H1 (cell line): ENCODE results near the gene CYTIP. TPM values are rescaled to one million over a fixed set of nuclear protein-coding genes. Genes with fewer than 3 reads are reported as not detected.

Experiments used
- CTCF ChIA-PET: fragments of 300-600 bp; sonication (Branson Sonifier 250); formaldehyde crosslinking; loops from one replicate; lab custom pipeline; 2021; ENCODE audit not compliant: partially characterized antibody; lab: Charles Lee
- POLR2A ChIA-PET: fragments of 300-600 bp; sonication (Branson Sonifier 250); formaldehyde crosslinking; loops from one replicate; lab custom pipeline; 2021; ENCODE audit warnings: inconsistent platforms; ENCODE audit not compliant: partially characterized antibody; lab: Charles Lee
- DNase-seq, 2 experiments: peaks; one replicate each; pipeline versions ENCODE4 v3.0.0 to v3.0.0-alpha.2; 2010 to 2022; ENCODE audit warnings: low spot score in 2 of 2, low read depth in 1 of 2, mixed read lengths in 1 of 2
- FAIRE-seq: peaks from 2 replicates; lab custom pipeline; 2011; peaks lifted over from hg19 to GRCh38; lab: Jason Lieb, UNC
- H2AFZ ChIP-seq: 2 replicates; pipeline ENCODE4 v1.8.1; 2012; ENCODE audit warnings: low read length, inconsistent platforms
- H2AK5ac ChIP-seq: 2 replicates; pipeline ENCODE4 v1.6.1; 2013; ENCODE audit warnings: low read depth, low read length
- H2BK120ac ChIP-seq: replicated peaks from 2 replicates; pipeline ENCODE3; 2013; ENCODE audit warnings: low read depth, low read length, inconsistent platforms
- H2BK12ac ChIP-seq: 2 replicates; pipeline ENCODE4 v1.6.1; 2013; ENCODE audit warnings: low read depth, low read length
- H2BK15ac ChIP-seq: 2 replicates; pipeline ENCODE4 v1.6.1; 2013; ENCODE audit warnings: low read length
- H2BK20ac ChIP-seq: 2 replicates; pipeline ENCODE4 v1.6.1; 2013; ENCODE audit warnings: low read length
- H2BK5ac ChIP-seq: 2 replicates; pipeline ENCODE4 v1.6.1; 2013; ENCODE audit warnings: low read depth, low read length
- H3K14ac ChIP-seq: 2 replicates; pipeline ENCODE4 v1.6.1; 2013; ENCODE audit warnings: inconsistent platforms; ENCODE audit not compliant: insufficient read length
- H3K18ac ChIP-seq: 2 replicates; pipeline ENCODE4 v1.6.1; 2013; ENCODE audit warnings: low read length; ENCODE audit errors: extremely low read depth
- H3K23ac ChIP-seq: 2 replicates; pipeline ENCODE4 v1.6.1; 2013; ENCODE audit warnings: inconsistent platforms; ENCODE audit not compliant: insufficient read length
- H3K23me2 ChIP-seq: 2 replicates; pipeline ENCODE4 v1.6.1; 2013; ENCODE audit warnings: low read depth, low read length
- H3K27ac ChIP-seq: 2 replicates; pipeline ENCODE4 v1.6.1; 2011; ENCODE audit warnings: low read depth, low read length, inconsistent platforms
- H3K27me3 ChIP-seq, 4 experiments: replicated peaks in 1 of 4; 1 replicate in 1 of 4; 2 replicates in 3 of 4; pipeline versions ENCODE4 v1.6.1 to v1.8.1; 2011 to 2013; ENCODE audit warnings: low read length in 3 of 4, mild to moderate bottlenecking in 3 of 4, inconsistent platforms in 2 of 4, mixed read lengths in 2 of 4, moderate library complexity in 1 of 4; ENCODE audit not compliant: control insufficient read depth in 3 of 4, insufficient read depth in 3 of 4; ENCODE audit errors: extremely low read depth in 1 of 4
- H3K36me3 ChIP-seq, 4 experiments: 2 replicates each; pipeline versions ENCODE4 v1.6.1 to v1.8.1; 2011 to 2013; ENCODE audit warnings: mild to moderate bottlenecking in 4 of 4, low read length in 3 of 4, moderate library complexity in 2 of 4, control low read depth in 1 of 4, inconsistent platforms in 1 of 4; ENCODE audit not compliant: insufficient read depth in 4 of 4, control insufficient read depth in 2 of 4
- H3K4ac ChIP-seq: replicated peaks from 2 replicates; pipeline ENCODE3; 2013; ENCODE audit warnings: low read length, low read depth, mixed read lengths, inconsistent platforms; ENCODE audit not compliant: insufficient read length
- H3K4me1 ChIP-seq, 4 experiments: replicated peaks in 1 of 4; 1 replicate in 1 of 4; 2 replicates in 3 of 4; pipeline versions ENCODE4 v1.6.1 to v1.8.1; 2011 to 2013; ENCODE audit warnings: low read length in 3 of 4, inconsistent platforms in 2 of 4, mixed read lengths in 1 of 4; ENCODE audit not compliant: insufficient read depth in 4 of 4, control insufficient read depth in 3 of 4
- H3K4me2 ChIP-seq, 2 experiments: 2 replicates each; pipeline versions ENCODE4 v1.6.1 to v1.8.1; 2011 to 2013; ENCODE audit warnings: low read depth in 2 of 2, low read length in 2 of 2, control low read depth in 1 of 2, inconsistent platforms in 1 of 2, mild to moderate bottlenecking in 1 of 2; ENCODE audit not compliant: insufficient read depth in 1 of 2
- H3K4me3 ChIP-seq, 4 experiments: fragments of 200-600, 300-600 bp in 1 of 4; sonication (generic), shearing (Covaris generic), sonication (Bioruptor Twin) in 1 of 4; 2 replicates each; pipeline versions ENCODE4 v1.5.1 to v1.8.1; 2011 to 2016; ENCODE audit warnings: low read length in 4 of 4, low read depth in 3 of 4, control low read depth in 2 of 4, inconsistent platforms in 2 of 4, mild to moderate bottlenecking in 2 of 4, mixed read lengths in 1 of 4, moderate library complexity in 1 of 4; ENCODE audit not compliant: insufficient read depth in 2 of 4; ENCODE audit errors: extremely low read depth in 1 of 4
- H3K56ac ChIP-seq: replicated peaks from 2 replicates; pipeline ENCODE3; 2013; ENCODE audit warnings: low read depth, mild to moderate bottlenecking, mixed read lengths, low read length, inconsistent platforms; ENCODE audit not compliant: insufficient read length
- H3K79me1 ChIP-seq: 2 replicates; pipeline ENCODE4 v1.6.1; 2013; ENCODE audit warnings: low read depth, low read length, control low read depth
- H3K79me2 ChIP-seq, 2 experiments: 2 replicates each; pipeline versions ENCODE4 v1.6.1 to v1.8.1; 2012 to 2013; ENCODE audit warnings: low read length in 2 of 2, mild to moderate bottlenecking in 2 of 2, inconsistent platforms in 1 of 2; ENCODE audit not compliant: insufficient read depth in 2 of 2, control insufficient read depth in 1 of 2
- H3K9ac ChIP-seq, 4 experiments: replicated peaks in 1 of 4; 1 replicate in 1 of 4; 2 replicates in 3 of 4; pipeline versions ENCODE4 v1.6.1 to v1.8.1; 2011 to 2013; ENCODE audit warnings: low read depth in 3 of 4, low read length in 3 of 4, control low read depth in 2 of 4, mild to moderate bottlenecking in 2 of 4, moderate library complexity in 2 of 4, inconsistent platforms in 1 of 4; ENCODE audit errors: extremely low read depth in 1 of 4
- H3K9me3 ChIP-seq, 2 experiments: 2 replicates each; pipeline versions ENCODE4 v1.6.1 to v1.8.1; 2012 to 2013; ENCODE audit warnings: mild to moderate bottlenecking in 2 of 2, moderate library complexity in 2 of 2, control low read depth in 1 of 2, inconsistent platforms in 1 of 2, low read depth in 1 of 2, low read length in 1 of 2, mixed read lengths in 1 of 2; ENCODE audit not compliant: insufficient read depth in 2 of 2
- H4K20me1 ChIP-seq, 2 experiments: replicated peaks in 1 of 2; 2 replicates each; pipeline versions ENCODE3 to v1.8.1; 2011 to 2013; ENCODE audit warnings: inconsistent platforms in 2 of 2, low read length in 2 of 2, mild to moderate bottlenecking in 1 of 2; ENCODE audit not compliant: insufficient read depth in 2 of 2, control insufficient read depth in 1 of 2
- H4K5ac ChIP-seq: 2 replicates; pipeline ENCODE4 v1.6.1; 2013; ENCODE audit warnings: low read length, low read depth, mixed read lengths, inconsistent platforms; ENCODE audit not compliant: insufficient read length
- H4K8ac ChIP-seq: 2 replicates; pipeline ENCODE4 v1.8.0; 2013; ENCODE audit warnings: mild to moderate bottlenecking, moderate library complexity, low read length, inconsistent platforms; ENCODE audit not compliant: insufficient read depth; ENCODE audit errors: extremely low read depth
- H4K91ac ChIP-seq: replicated peaks from 2 replicates; pipeline ENCODE3; 2013; ENCODE audit warnings: low read length, mixed read lengths, inconsistent platforms; ENCODE audit not compliant: insufficient read length
- BCL11A ChIP-seq, 2 experiments: IDR thresholded peaks; one replicate each; pipeline ENCODE4 v1.6.1; 2011; ENCODE audit warnings: low read depth in 2 of 2, low read length in 2 of 2, mild to moderate bottlenecking in 2 of 2
- BRCA1 ChIP-seq: IDR thresholded peaks from 2 replicates; pipeline ENCODE4 v1.6.1; 2012; ENCODE audit warnings: low read depth, low read length, improper control_type of control experiment
- CHD1 ChIP-seq: IDR thresholded peaks from 2 replicates; pipeline ENCODE4 v1.6.1; 2012; ENCODE audit warnings: low read depth, low read length, improper control_type of control experiment
- CREB1 ChIP-seq: IDR thresholded peaks from 2 replicates; pipeline ENCODE4 v1.6.1; 2012; ENCODE audit warnings: inconsistent platforms
- HDAC6 ChIP-seq: IDR thresholded peaks from one replicate; pipeline ENCODE4 v1.7.1; 2012; ENCODE audit warnings: low read depth, mild to moderate bottlenecking, inconsistent platforms, low read length, moderate library complexity
- POU5F1 ChIP-seq: IDR thresholded peaks from 2 replicates; pipeline ENCODE4 v1.6.1; 2011; ENCODE audit warnings: low read depth, mild to moderate bottlenecking, low read length, moderate library complexity
- RBBP5 ChIP-seq: IDR thresholded peaks from 2 replicates; pipeline ENCODE4 v1.7.1; 2012; ENCODE audit warnings: low read depth, mild to moderate bottlenecking, inconsistent platforms, low read length, moderate library complexity, borderline replicate concordance
- RNF2 ChIP-seq: fragments of 200-900, 300-1000 bp; sonication (generic); IDR thresholded peaks from 2 replicates; pipeline ENCODE4 v1.7.1; 2016; ENCODE audit warnings: borderline replicate concordance, low read depth, mild to moderate bottlenecking, antibody characterized with exemption, low read length; ENCODE audit not compliant: poor library complexity, severe bottlenecking; ENCODE audit errors: missing control alignments
- SIN3A ChIP-seq, 2 experiments: IDR thresholded peaks in 1 of 2; conservative IDR thresholded peaks in 1 of 2; 2 replicates each; pipeline ENCODE4 v1.6.1; 2011 to 2012; ENCODE audit warnings: low read length in 2 of 2, improper control_type of control experiment in 1 of 2, low read depth in 1 of 2, mild to moderate bottlenecking in 1 of 2
- SIX5 ChIP-seq: IDR thresholded peaks from 2 replicates; pipeline ENCODE4 v1.6.1; 2011; ENCODE audit warnings: mild to moderate bottlenecking, low read depth, low read length
- SP1 ChIP-seq: IDR thresholded peaks from 2 replicates; pipeline ENCODE4 v1.6.1; 2011; ENCODE audit warnings: low read depth, low read length
- SUZ12 ChIP-seq: fragments of 200-600 bp; sonication (generic); IDR thresholded peaks from 2 replicates; pipeline ENCODE4 v1.6.1; 2012; ENCODE audit warnings: mild to moderate bottlenecking, inconsistent platforms, low read length, moderate library complexity, mixed read lengths
- TAF7 ChIP-seq: optimal IDR thresholded peaks from 2 replicates; pipeline ENCODE3; 2011; ENCODE audit warnings: low read depth, mild to moderate bottlenecking, inconsistent platforms, low read length, moderate library complexity, borderline replicate concordance
- TBP ChIP-seq: IDR thresholded peaks from 2 replicates; pipeline ENCODE4 v1.6.1; 2011; ENCODE audit warnings: low read depth, low read length, improper control_type of control experiment
- TEAD4 ChIP-seq: IDR thresholded peaks from 2 replicates; pipeline ENCODE4 v1.6.1; 2012; ENCODE audit warnings: low read depth, low read length, inconsistent platforms, mixed read lengths
- WGBS, 2 experiments: shearing (Covaris generic) in 1 of 2; methylation state at CpG; one replicate each; pipeline versions ENCODE4 v1.1.6 to v1.1.7; 2013 to 2015; ENCODE audit warnings: low lambda C conversion rate in 2 of 2, mixed read lengths in 2 of 2, inconsistent platforms in 1 of 2, low coverage in 1 of 2, missing lambda C conversion rate in 1 of 2; ENCODE audit not compliant: insufficient replicate concordance in 2 of 2, insufficient coverage in 1 of 2, insufficient read length in 1 of 2; ENCODE audit errors: extremely low coverage in 1 of 2, missing lambda C conversion rate in 1 of 2; 5-methylcytosine and 5-hydroxymethylcytosine counted together
- polyA plus RNA-seq, 7 experiments: library from polyadenylated mRNA; depleted of rRNA in 3 of 7; stranded (reverse) in 5 of 7; unstranded in 2 of 7; fragments of >200 nt in 5 of 7; fragments of 200-250 nt in 2 of 7; gene quantifications; 1 replicate in 5 of 7; 2 replicates in 1 of 7; 4 replicates in 1 of 7; pipeline versions ENCODE4 v1.2.1 to v1.2.3, GENCODE V29; 2011 to 2013; ENCODE audit warnings: missing spikeins in 2 of 7, mixed read lengths in 2 of 7
- total RNA-seq: library from RNA; stranded (reverse); fragmentation: NEBNext Ultra II Directional; extraction: Animal tissue kit (Norgen Biotek cat#: 25700); gene quantifications from 2 replicates; pipeline ENCODE4 v1.2.1, GENCODE V29; 2021

CYTIP gene
- total and polyA plus RNA-seq, 2 of the 8 experiments (the other 6 are each of a cell fraction or from before 2014, with no cell fraction given): 0.12 TPM; not detected in 1

- POLR2A ChIA-PET: interaction anchor here (0.6 kb wide), 1 partner anchor 219 kb away, joined by 3 read pairs; no protein-coding TSS in a partner anchor
- no peaks in the 10 kb centered on the region for H3K4me1 ChIP-seq
- H2AFZ ChIP-seq: no peak overlapping the region
- no peak overlapping the region for H2BK15ac ChIP-seq
- no peak overlapping the region for H4K5ac ChIP-seq
- no peak overlapping the region for H3K4ac ChIP-seq
- DNase-seq (no peak), FAIRE-seq (no peak)
- no peak overlapping the region for H3K14ac ChIP-seq
- no peak overlapping the region for H2BK120ac ChIP-seq
- no peaks in the 10 kb centered on the region for H3K9me3 ChIP-seq
- H3K18ac ChIP-seq: no peak overlapping the region
- H2BK5ac ChIP-seq: no peak overlapping the region
- H4K91ac ChIP-seq: no peak overlapping the region
- no peak overlapping the region for H3K9ac ChIP-seq
- H3K23me2 ChIP-seq: no peaks in the 10 kb centered on the region; the same call in 1 of the 2 replicates
- no peak overlapping the region for H4K8ac ChIP-seq
- no peak overlapping the region for H3K4me3 ChIP-seq
- H3K56ac ChIP-seq: no peak overlapping the region
- 75% methylated on average over 1 of the region's 1 CpG; no CpG with 5 or more reads in 1 of the 2 experiments for WGBS, 2 experiments
- no peak overlapping the region for H2AK5ac ChIP-seq
- H3K79me1 ChIP-seq: no peaks in the 10 kb centered on the region
- no peak overlapping the region for H2BK20ac ChIP-seq
- H3K27me3 ChIP-seq: no peaks in the 10 kb centered on the region
- H3K27ac ChIP-seq: no peak overlapping the region
- CTCF ChIA-PET: interaction anchor here (0.9 to 1.5 kb wide), 3 partner anchors 13 to 146 kb away, joined by 3 to 4 read pairs (median 3); no protein-coding TSS in a partner anchor
- H3K36me3 ChIP-seq: no peaks in the 10 kb centered on the region
- no peaks in the 10 kb centered on the region for H3K79me2 ChIP-seq
- no peak overlapping the region for H3K4me2 ChIP-seq
- no peaks in the 10 kb centered on the region for H4K20me1 ChIP-seq
- H3K23ac ChIP-seq: no peak overlapping the region
- no peak overlapping the region for H2BK12ac ChIP-seq
- TF ChIP-seq TBP (no peak), SP1 (no peak), HDAC6 (no peak), SIN3A (conservative IDR thresholded peaks at IDR 0.05 in 1 of 2, IDR thresholded peaks at IDR 0.05 in 1 of 2; ENCODE audit: low read depth in 1 of 2, low read length in 2 of 2) (no peak), TAF7 (no peak), TEAD4 (no peak), RBBP5 (no peak), SIX5 (no peak), CREB1 (no peak), BCL11A (IDR thresholded peaks at IDR 0.05; ENCODE audit: low read depth in 2 of 2, low read length in 2 of 2) (no peak), BRCA1 (no peak), POU5F1 (no peak), SUZ12 (no peak), CHD1 (no peak), RNF2 (no peak)
Observed at GRCh38 chr2:157447031-157447430, 3.1 kb upstream of the CYTIP start.
